H54 (cell line): ENCODE data around the gene ALDH3A1.

ENCODE experiments used
- DNase-seq: peaks from one replicate; pipeline ENCODE4 v3.0.0; 2011; ENCODE audit warnings: low spot score, mixed read lengths; ENCODE audit not compliant: insufficient read length
- FAIRE-seq: peaks from 3 replicates; lab custom pipeline; 2011; peaks lifted over from hg19 to GRCh38; lab: Jason Lieb, UNC
- POLR2A ChIP-seq: IDR thresholded peaks from 2 replicates; pipeline ENCODE4 v1.6.1; 2011; ENCODE audit warnings: low read depth, mild to moderate bottlenecking, low read length

The ALDH3A1 gene

GRCh38 chr17:19726631-19727376 lies 21.3 kb downstream of the ALDH3A1 start:
- no peak for TF ChIP-seq POLR2A
- no peak for FAIRE-seq
- DNase-seq = no peak

DNA sequence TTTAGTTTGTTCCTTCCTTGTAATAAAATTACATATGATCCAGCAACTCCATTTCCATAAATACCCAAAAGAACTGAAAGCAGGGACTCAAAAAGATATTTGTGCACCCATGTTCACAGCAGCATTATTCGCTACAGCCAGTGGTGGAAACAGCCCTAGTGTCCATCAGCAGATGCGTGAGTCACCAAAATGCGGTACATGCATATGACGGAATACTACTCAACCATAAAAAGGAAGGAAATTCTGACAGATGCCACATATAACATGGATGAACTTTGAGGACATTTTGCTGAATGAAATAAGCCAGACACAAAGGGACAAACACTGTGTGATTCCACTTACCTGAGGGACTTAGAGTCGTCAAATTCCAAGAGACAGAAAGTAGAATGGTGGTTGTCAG lies 22.6 kb downstream of the ALDH3A1 start:
- FAIRE-seq (no peak), DNase-seq (no peak)
- TF ChIP-seq POLR2A = no peak

- FAIRE-seq (no peak), DNase-seq (no peak)
- no peak for TF ChIP-seq POLR2A
These were observed 23.3 kb downstream of the ALDH3A1 start for GRCh38 chr17:19724501-19725420.

DNA sequence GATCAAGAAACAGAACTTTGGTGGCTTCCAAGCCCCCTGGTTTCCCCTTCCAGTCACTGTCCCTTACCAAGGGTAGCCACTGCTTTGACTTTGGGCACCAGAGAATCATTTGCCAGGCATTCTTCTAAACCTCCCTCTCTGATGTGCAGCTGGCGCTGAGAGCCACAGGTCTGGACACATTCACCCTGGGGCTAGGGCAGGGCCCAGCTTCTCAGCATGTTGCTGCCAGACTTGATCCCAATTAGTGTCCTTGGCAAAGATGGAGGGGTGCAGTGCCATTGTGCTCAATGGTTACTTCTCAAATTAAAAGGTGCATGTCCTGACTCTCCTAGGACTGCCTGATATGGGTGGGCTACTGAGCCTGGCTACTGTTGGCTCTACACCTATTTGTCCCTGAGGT lies 24.1 kb downstream of the ALDH3A1 start:
- no peak for TF ChIP-seq POLR2A
- DNase-seq = no peak
- FAIRE-seq = no peak

DNA sequence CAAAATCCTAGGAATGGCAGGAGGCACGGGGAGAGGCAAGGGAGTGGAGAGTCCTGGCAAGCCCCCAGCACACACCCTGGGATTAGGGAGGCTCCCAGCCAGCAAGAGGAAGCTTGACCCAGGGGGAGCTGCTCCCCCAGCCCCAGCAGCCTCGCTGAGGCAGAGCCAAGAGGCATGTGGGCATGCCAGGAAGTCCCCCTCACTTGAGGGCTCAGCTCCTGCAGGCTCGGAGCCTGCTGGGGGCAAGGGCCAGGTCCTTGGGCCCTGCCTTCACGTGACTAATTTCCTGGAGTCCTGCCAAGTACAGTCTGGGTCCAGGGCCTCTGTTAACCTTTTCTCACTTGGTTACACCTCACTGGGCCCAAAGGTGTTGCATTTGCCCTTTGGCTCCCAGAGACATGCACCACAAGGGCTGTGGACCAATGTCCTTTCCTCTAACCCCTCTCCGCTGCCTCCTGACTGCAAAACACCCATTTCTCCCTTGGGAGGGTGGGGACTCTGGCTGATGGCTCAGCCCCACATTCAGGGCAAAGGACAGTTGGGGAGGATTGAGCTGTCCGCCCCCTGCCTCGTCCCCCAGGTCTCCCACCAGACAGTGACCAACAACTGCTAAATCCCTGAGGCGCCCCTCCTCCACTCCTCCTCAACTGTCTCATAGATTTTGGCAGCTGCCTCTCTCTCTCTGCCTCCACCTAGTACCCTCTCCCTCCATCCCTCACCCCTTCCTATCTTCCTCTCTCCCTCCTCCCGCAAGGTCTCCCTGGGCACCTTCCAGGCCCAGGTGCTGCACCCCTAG lies 27.3 kb downstream of the ALDH3A1 start:
- no peak for FAIRE-seq
- no peak for DNase-seq
- no peak for TF ChIP-seq POLR2A

- no peak for DNase-seq
- no peak for FAIRE-seq
- TF ChIP-seq POLR2A = no peak
These were observed 28.0 kb downstream of the ALDH3A1 start for GRCh38 chr17:19720210-19720475.

GRCh38 chr17:19719355-19720209 lies 28.5 kb downstream of the ALDH3A1 start:
- DNase-seq (peak; percentile 89), FAIRE-seq (no peak)
- no peak for TF ChIP-seq POLR2A

- FAIRE-seq (no peak), DNase-seq (no peak)
- no peak for TF ChIP-seq POLR2A
These were observed 29.3 kb downstream of the ALDH3A1 start for GRCh38 chr17:19718613-19719354.

- no peak for TF ChIP-seq POLR2A
- DNase-seq (no peak), FAIRE-seq (no peak)
These were observed 30.0 kb downstream of the ALDH3A1 start for GRCh38 chr17:19718041-19718612.

DNA sequence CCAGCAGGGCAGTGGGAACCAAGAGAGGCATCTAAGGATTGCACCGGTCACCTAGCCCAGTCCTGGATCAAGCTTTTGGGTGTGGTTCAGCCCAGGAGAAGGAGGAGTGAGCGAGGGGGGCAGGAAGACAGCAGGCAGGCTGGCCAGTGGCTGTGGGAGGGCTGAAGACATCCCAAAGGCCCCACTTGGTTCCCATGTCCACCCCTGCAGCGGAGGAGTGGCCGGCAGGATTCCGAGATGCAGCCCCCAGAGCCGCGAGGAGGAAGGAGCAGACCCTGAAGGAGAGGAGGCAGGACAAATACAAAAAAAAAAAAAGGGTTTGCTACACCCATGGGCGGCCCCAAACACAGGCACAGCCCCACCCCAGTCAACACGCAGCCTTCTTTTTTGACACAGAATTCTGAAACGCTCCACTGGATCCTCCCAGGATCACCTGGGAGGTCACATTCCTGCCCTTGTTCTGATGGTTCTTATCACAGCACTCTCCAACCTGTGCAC lies 30.6 kb downstream of the ALDH3A1 start:
- FAIRE-seq (no peak), DNase-seq (no peak)
- no peak for TF ChIP-seq POLR2A

GRCh38 chr17:19717031-19717360 lies 31.1 kb downstream of the ALDH3A1 start:
- FAIRE-seq = no peak
- no peak for TF ChIP-seq POLR2A
- DNase-seq = no peak
